KOPT-K1 (cell line): Measurements from ENCODE around the gene WDR7.

ENCODE experiments used
- H3K27ac ChIP-seq: fragments of 200-600 bp; sonication (generic); 2 replicates; pipeline ENCODE4 v1.5.1; 2016; ENCODE audit warnings: antibody characterized with exemption, mild to moderate bottlenecking, low read depth, low read length; ENCODE audit not compliant: poor library complexity, severe bottlenecking
- H3K36me3 ChIP-seq: fragments of 200-600 bp; sonication (generic); 2 replicates; pipeline ENCODE4 v1.5.1; 2017; ENCODE audit warnings: antibody characterized with exemption, mild to moderate bottlenecking, low read length, moderate library complexity; ENCODE audit not compliant: insufficient read depth
- H3K9me3 ChIP-seq: fragments of 200-600 bp; sonication (generic); 2 replicates; pipeline ENCODE4 v1.5.1; 2017; ENCODE audit warnings: antibody characterized with exemption, low read length, mild to moderate bottlenecking; ENCODE audit not compliant: insufficient read depth, poor library complexity, severe bottlenecking

The WDR7 gene

GRCh38 chr18:57086163-57086562, 435.0 kb downstream of the WDR7 start:
- Histone ChIP-seq H3K9me3 (no peaks in the 10 kb centered on the region), H3K27ac (no peak overlapping the region), H3K36me3 (no peaks in the 10 kb centered on the region)
